Stimulated activated naive B cell treated with anti-CD40 and anti-IgM and Interleukin-4, amounts not matched to agents 10 μg/mL and 1 μg/mL and 100 μg/mL, for 72 hours (primary cell): Measurements from ENCODE around the gene FIGN.

Source experiments
- ATAC-seq, 2 donors: fragments of 150-1000 bp; cut with Tn5 transposase; replicated peaks; 2 replicates each; pipeline ENCODE4 v1.10.0; 2021; ENCODE audit warnings: moderate library complexity in 1 of 2
- DNase-seq: peaks from one replicate; pipeline ENCODE4 v3.0.0; 2021
- H3K27ac Mint-ChIP-seq: one replicate; pipeline ENCODE4 v1.8.0; 2022; ENCODE audit warnings: mild to moderate bottlenecking, mixed read lengths
- H3K27me3 Mint-ChIP-seq, 2 donors: one replicate each; pipeline ENCODE4 v1.8.0; 2022; ENCODE audit warnings: mixed read lengths in 2 of 2
- H3K36me3 Mint-ChIP-seq, 2 donors: one replicate each; pipeline ENCODE4 v1.8.0; 2022; ENCODE audit warnings: mixed read lengths in 2 of 2, mild to moderate bottlenecking in 1 of 2
- H3K4me1 Mint-ChIP-seq, 2 donors: one replicate each; pipeline ENCODE4 v1.8.0; 2022; ENCODE audit warnings: mixed read lengths in 2 of 2, mild to moderate bottlenecking in 1 of 2
- H3K4me3 Mint-ChIP-seq, 2 donors: one replicate each; pipeline ENCODE4 v1.8.0; 2022; ENCODE audit warnings: mild to moderate bottlenecking in 2 of 2, mixed read lengths in 2 of 2, moderate library complexity in 1 of 2
- H3K9me3 Mint-ChIP-seq, 2 donors: one replicate each; pipeline ENCODE4 v1.8.0; 2022; ENCODE audit warnings: mixed read lengths in 2 of 2, mild to moderate bottlenecking in 1 of 2

The FIGN gene

GRCh38 chr2:163675388-163675787 lies 60.4 kb downstream of the FIGN start:
- no peak overlapping the region for H3K4me3 Mint-ChIP-seq
- no peaks in the 10 kb centered on the region for H3K9me3 Mint-ChIP-seq
- DNase-seq (no peak), ATAC-seq (no peak)
- H3K36me3 Mint-ChIP-seq, result no peaks in the 10 kb centered on the region
- H3K27ac Mint-ChIP-seq, result no peak overlapping the region
- H3K4me1 Mint-ChIP-seq, result no peaks in the 10 kb centered on the region
- no peaks in the 10 kb centered on the region for H3K27me3 Mint-ChIP-seq

GRCh38 chr2:163673522-163673921 lies 62.3 kb downstream of the FIGN start:
- H3K4me1 Mint-ChIP-seq, result no peaks in the 10 kb centered on the region

GRCh38 chr2:163670929-163671328 lies 64.9 kb downstream of the FIGN start:
- H3K27ac Mint-ChIP-seq, result no peak overlapping the region

More at GRCh38 chr2:163673522-163673921, 62.3 kb downstream of the FIGN start:
- DNase-seq (no peak), ATAC-seq (no peak)
- Mint-ChIP-seq H3K4me3 (no peak overlapping the region), H3K27ac (no peak overlapping the region), H3K27me3 (no peaks in the 10 kb centered on the region), H3K9me3 (no peaks in the 10 kb centered on the region), H3K36me3 (no peaks in the 10 kb centered on the region)

GRCh38 chr2:163669506-163669905 lies 66.3 kb downstream of the FIGN start:
- no peaks in the 10 kb centered on the region for H3K9me3 Mint-ChIP-seq

More at GRCh38 chr2:163670929-163671328, 64.9 kb downstream of the FIGN start:
- ATAC-seq, result no peak
- no peak for DNase-seq
- Mint-ChIP-seq H3K36me3 (no peaks in the 10 kb centered on the region), H3K4me3 (no peak overlapping the region), H3K9me3 (no peaks in the 10 kb centered on the region), H3K4me1 (no peaks in the 10 kb centered on the region), H3K27me3 (no peaks in the 10 kb centered on the region)

GRCh38 chr2:163667064-163667887 lies 68.5 kb downstream of the FIGN start:
- Mint-ChIP-seq H3K4me1 (no peaks in the 10 kb centered on the region), H3K4me3 (no peak overlapping the region), H3K27ac (no peak overlapping the region), H3K27me3 (no peaks in the 10 kb centered on the region), H3K36me3 (no peaks in the 10 kb centered on the region), H3K9me3 (no peaks in the 10 kb centered on the region)
- no peak for DNase-seq
- no peak for ATAC-seq

More at GRCh38 chr2:163669506-163669905, 66.3 kb downstream of the FIGN start:
- H3K27me3 Mint-ChIP-seq, result no peaks in the 10 kb centered on the region
- H3K27ac Mint-ChIP-seq, result no peak overlapping the region
- no peak overlapping the region for H3K4me3 Mint-ChIP-seq
- DNase-seq, result no peak
- no peaks in the 10 kb centered on the region for H3K36me3 Mint-ChIP-seq
- H3K4me1 Mint-ChIP-seq, result no peaks in the 10 kb centered on the region
- no peak for ATAC-seq

- no peaks in the 10 kb centered on the region for H3K27me3 Mint-ChIP-seq
- DNase-seq, result no peak
Measured at GRCh38 chr2:163665817-163666216, 70.0 kb downstream of the FIGN start.

GRCh38 chr2:163665051-163665450 lies 70.8 kb downstream of the FIGN start:
- DNase-seq, result no peak
- no peak overlapping the region for H3K4me3 Mint-ChIP-seq
- H3K27ac Mint-ChIP-seq, result no peak overlapping the region
- H3K9me3 Mint-ChIP-seq, result peaks cover 4 to 5% of the 10 kb centered on the region in 2 donors
- H3K4me1 Mint-ChIP-seq, result no peaks in the 10 kb centered on the region
- H3K27me3 Mint-ChIP-seq, result no peaks in the 10 kb centered on the region
- ATAC-seq, result no peak
- H3K36me3 Mint-ChIP-seq, result no peaks in the 10 kb centered on the region

More at GRCh38 chr2:163665817-163666216, 70.0 kb downstream of the FIGN start:
- H3K4me3 Mint-ChIP-seq, result no peak overlapping the region
- H3K4me1 Mint-ChIP-seq, result no peaks in the 10 kb centered on the region
- no peaks in the 10 kb centered on the region for H3K36me3 Mint-ChIP-seq
- no peak overlapping the region for H3K27ac Mint-ChIP-seq
- no peak for ATAC-seq
- H3K9me3 Mint-ChIP-seq, result peaks cover 4 to 5% of the 10 kb centered on the region in 2 donors

GRCh38 chr2:163664610-163665009 lies 71.2 kb downstream of the FIGN start:
- DNase-seq (no peak), ATAC-seq (no peak)
- Mint-ChIP-seq H3K9me3 (peaks cover 4 to 5% of the 10 kb centered on the region in 2 donors), H3K36me3 (no peaks in the 10 kb centered on the region), H3K4me3 (no peak overlapping the region), H3K27me3 (no peaks in the 10 kb centered on the region), H3K4me1 (no peaks in the 10 kb centered on the region), H3K27ac (no peak overlapping the region)

- Mint-ChIP-seq H3K4me1 (no peaks in the 10 kb centered on the region), H3K27ac (no peak overlapping the region), H3K36me3 (no peaks in the 10 kb centered on the region), H3K4me3 (no peak overlapping the region), H3K9me3 (peaks cover 4 to 5% of the 10 kb centered on the region in 2 donors), H3K27me3 (no peaks in the 10 kb centered on the region)
- no peak for DNase-seq
- no peak for ATAC-seq
Measured at GRCh38 chr2:163662141-163662780, 73.5 kb downstream of the FIGN start.

GRCh38 chr2:163659224-163659623 lies 76.6 kb downstream of the FIGN start:
- H3K4me3 Mint-ChIP-seq, result no peak overlapping the region
- H3K4me1 Mint-ChIP-seq, result no peaks in the 10 kb centered on the region
- H3K9me3 Mint-ChIP-seq, result peaks cover 4 to 5% of the 10 kb centered on the region in 2 donors
- no peak for DNase-seq
- ATAC-seq, result no peak
- no peak overlapping the region for H3K27ac Mint-ChIP-seq
- no peaks in the 10 kb centered on the region for H3K27me3 Mint-ChIP-seq
- H3K36me3 Mint-ChIP-seq, result no peaks in the 10 kb centered on the region

- ATAC-seq (no peak), DNase-seq (no peak)
- Mint-ChIP-seq H3K4me3 (no peak overlapping the region), H3K27me3 (no peaks in the 10 kb centered on the region), H3K4me1 (no peaks in the 10 kb centered on the region), H3K36me3 (no peaks in the 10 kb centered on the region), H3K27ac (no peak overlapping the region), H3K9me3 (peaks cover 4 to 5% of the 10 kb centered on the region in 2 donors)
Measured at GRCh38 chr2:163658556-163658955, 77.3 kb downstream of the FIGN start.

- ATAC-seq (no peak), DNase-seq (no peak)
- no peaks in the 10 kb centered on the region for H3K27me3 Mint-ChIP-seq
- no peaks in the 10 kb centered on the region for H3K36me3 Mint-ChIP-seq
- peaks cover 4 to 5% of the 10 kb centered on the region in 2 donors for H3K9me3 Mint-ChIP-seq
- no peaks in the 10 kb centered on the region for H3K4me1 Mint-ChIP-seq
- no peak overlapping the region for H3K27ac Mint-ChIP-seq
- no peak overlapping the region for H3K4me3 Mint-ChIP-seq
Measured at GRCh38 chr2:163657281-163657656, 78.5 kb downstream of the FIGN start.

GRCh38 chr2:163656622-163657280 lies 79.1 kb downstream of the FIGN start:
- Mint-ChIP-seq H3K4me3 (no peak overlapping the region), H3K9me3 (peaks cover 2% of the 10 kb centered on the region in 2 donors), H3K4me1 (no peaks in the 10 kb centered on the region), H3K27ac (no peak overlapping the region), H3K36me3 (no peaks in the 10 kb centered on the region), H3K27me3 (no peaks in the 10 kb centered on the region)
- ATAC-seq, result no peak
- DNase-seq, result no peak

- ATAC-seq (no peak), DNase-seq (no peak)
- no peaks in the 10 kb centered on the region for H3K36me3 Mint-ChIP-seq
- H3K4me1 Mint-ChIP-seq, result no peaks in the 10 kb centered on the region
- no peaks in the 10 kb centered on the region for H3K27me3 Mint-ChIP-seq
- H3K9me3 Mint-ChIP-seq, result no peaks in the 10 kb centered on the region
- H3K27ac Mint-ChIP-seq, result no peak overlapping the region
- H3K4me3 Mint-ChIP-seq, result no peak overlapping the region
Measured at GRCh38 chr2:163655667-163656066, 80.1 kb downstream of the FIGN start.

GRCh38 chr2:163652751-163653150 lies 83.1 kb downstream of the FIGN start:
- ATAC-seq (no peak), DNase-seq (no peak)
- Mint-ChIP-seq H3K27me3 (no peaks in the 10 kb centered on the region), H3K4me1 (no peaks in the 10 kb centered on the region), H3K4me3 (no peak overlapping the region), H3K36me3 (no peaks in the 10 kb centered on the region), H3K9me3 (no peaks in the 10 kb centered on the region), H3K27ac (no peak overlapping the region)
